ENCODE measurements around the gene TM9SF1. TPM values are rescaled to one million over a fixed set of nuclear protein-coding genes. Genes with fewer than 3 reads are reported as not detected.

Gene TM9SF1
- total and polyA plus RNA-seq, 2 of the 13 experiments (the other 11 are each of a cell fraction or from before 2014, with no cell fraction given): 83.2 to 110 TPM

GRCh38 chr14:24232121-24232644 lies 36.9 kb upstream of the TM9SF1 start, which contains the start of gene NEDD8 (continued):
- TF ChIP-seq, protein P1, sequence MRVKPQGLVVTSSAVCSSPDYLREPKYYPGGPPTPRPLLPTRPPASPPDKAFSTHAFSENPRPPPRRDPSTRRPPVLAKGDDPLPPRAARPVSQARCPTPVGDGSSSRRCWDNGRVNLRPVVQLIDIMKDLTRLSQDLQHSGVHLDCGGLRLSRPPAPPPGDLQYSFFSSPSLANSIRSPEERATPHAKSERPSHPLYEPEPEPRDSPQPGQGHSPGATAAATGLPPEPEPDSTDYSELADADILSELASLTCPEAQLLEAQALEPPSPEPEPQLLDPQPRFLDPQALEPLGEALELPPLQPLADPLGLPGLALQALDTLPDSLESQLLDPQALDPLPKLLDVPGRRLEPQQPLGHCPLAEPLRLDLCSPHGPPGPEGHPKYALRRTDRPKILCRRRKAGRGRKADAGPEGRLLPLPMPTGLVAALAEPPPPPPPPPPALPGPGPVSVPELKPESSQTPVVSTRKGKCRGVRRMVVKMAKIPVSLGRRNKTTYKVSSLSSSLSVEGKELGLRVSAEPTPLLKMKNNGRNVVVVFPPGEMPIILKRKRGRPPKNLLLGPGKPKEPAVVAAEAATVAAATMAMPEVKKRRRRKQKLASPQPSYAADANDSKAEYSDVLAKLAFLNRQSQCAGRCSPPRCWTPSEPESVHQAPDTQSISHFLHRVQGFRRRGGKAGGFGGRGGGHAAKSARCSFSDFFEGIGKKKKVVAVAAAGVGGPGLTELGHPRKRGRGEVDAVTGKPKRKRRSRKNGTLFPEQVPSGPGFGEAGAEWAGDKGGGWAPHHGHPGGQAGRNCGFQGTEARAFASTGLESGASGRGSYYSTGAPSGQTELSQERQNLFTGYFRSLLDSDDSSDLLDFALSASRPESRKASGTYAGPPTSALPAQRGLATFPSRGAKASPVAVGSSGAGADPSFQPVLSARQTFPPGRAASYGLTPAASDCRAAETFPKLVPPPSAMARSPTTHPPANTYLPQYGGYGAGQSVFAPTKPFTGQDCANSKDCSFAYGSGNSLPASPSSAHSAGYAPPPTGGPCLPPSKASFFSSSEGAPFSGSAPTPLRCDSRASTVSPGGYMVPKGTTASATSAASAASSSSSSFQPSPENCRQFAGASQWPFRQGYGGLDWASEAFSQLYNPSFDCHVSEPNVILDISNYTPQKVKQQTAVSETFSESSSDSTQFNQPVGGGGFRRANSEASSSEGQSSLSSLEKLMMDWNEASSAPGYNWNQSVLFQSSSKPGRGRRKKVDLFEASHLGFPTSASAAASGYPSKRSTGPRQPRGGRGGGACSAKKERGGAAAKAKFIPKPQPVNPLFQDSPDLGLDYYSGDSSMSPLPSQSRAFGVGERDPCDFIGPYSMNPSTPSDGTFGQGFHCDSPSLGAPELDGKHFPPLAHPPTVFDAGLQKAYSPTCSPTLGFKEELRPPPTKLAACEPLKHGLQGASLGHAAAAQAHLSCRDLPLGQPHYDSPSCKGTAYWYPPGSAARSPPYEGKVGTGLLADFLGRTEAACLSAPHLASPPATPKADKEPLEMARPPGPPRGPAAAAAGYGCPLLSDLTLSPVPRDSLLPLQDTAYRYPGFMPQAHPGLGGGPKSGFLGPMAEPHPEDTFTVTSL (CRISPR knock-in tag; IDR thresholded peaks at IDR 0.05; ENCODE audit: borderline replicate concordance): no peak; the same call in none of the 2 replicates
- TF ChIP-seq ZNF792 (CRISPR knock-in tag; IDR thresholded peaks at IDR 0.05) (peak; percentile 73), HOXA7 (CRISPR knock-in tag; IDR thresholded peaks at IDR 0.05) (no peak), STAG1 (CRISPR knock-in tag; IDR thresholded peaks at IDR 0.05) (no peak), ZZZ3 (CRISPR knock-in tag; IDR thresholded peaks at IDR 0.05; ENCODE audit: borderline replicate concordance) (no peak; the same call in 1 of the 2 replicates), ZBTB44 (CRISPR knock-in tag; IDR thresholded peaks at IDR 0.05) (no peak), ZMAT3 (CRISPR knock-in tag; conservative IDR thresholded peaks at IDR 0.05) (no peak), SPEN (CRISPR knock-in tag; IDR thresholded peaks at IDR 0.05; ENCODE audit: low read depth) (peak; percentile 29), SNAI1 (CRISPR knock-in tag; IDR thresholded peaks at IDR 0.05; ENCODE audit: borderline replicate concordance) (peak; percentile 99), PHF5A (CRISPR knock-in tag; IDR thresholded peaks at IDR 0.05; ENCODE audit: low read depth, unreplicated experiment) (no peak), MLX (CRISPR knock-in tag; IDR thresholded peaks at IDR 0.05) (no peak), ZNF296 (CRISPR knock-in tag; conservative IDR thresholded peaks at IDR 0.05) (no peak; the same call in none of the 2 replicates), SALL1 (CRISPR knock-in tag; IDR thresholded peaks at IDR 0.05) (peak; percentile 66), TFAP4 (IDR thresholded peaks at IDR 0.05; ENCODE audit: borderline replicate concordance, low read depth) (no peak), ATF3 (CRISPR knock-in tag; IDR thresholded peaks at IDR 0.05) (0 out of 2 replicates have a peak, but pooled peaks have one; percentile 1), ZNF232 (CRISPR knock-in tag; IDR thresholded peaks at IDR 0.05; ENCODE audit: borderline replicate concordance) (peak; percentile 76; the same call in 1 of the 2 replicates)
- TF ChIP-seq, protein P2, sequence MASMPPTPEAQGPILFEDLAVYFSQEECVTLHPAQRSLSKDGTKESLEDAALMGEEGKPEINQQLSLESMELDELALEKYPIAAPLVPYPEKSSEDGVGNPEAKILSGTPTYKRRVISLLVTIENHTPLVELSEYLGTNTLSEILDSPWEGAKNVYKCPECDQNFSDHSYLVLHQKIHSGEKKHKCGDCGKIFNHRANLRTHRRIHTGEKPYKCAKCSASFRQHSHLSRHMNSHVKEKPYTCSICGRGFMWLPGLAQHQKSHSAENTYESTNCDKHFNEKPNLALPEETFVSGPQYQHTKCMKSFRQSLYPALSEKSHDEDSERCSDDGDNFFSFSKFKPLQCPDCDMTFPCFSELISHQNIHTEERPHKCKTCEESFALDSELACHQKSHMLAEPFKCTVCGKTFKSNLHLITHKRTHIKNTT (CRISPR knock-in tag; IDR thresholded peaks at IDR 0.05): peak; percentile 96
- TF ChIP-seq, protein P3, sequence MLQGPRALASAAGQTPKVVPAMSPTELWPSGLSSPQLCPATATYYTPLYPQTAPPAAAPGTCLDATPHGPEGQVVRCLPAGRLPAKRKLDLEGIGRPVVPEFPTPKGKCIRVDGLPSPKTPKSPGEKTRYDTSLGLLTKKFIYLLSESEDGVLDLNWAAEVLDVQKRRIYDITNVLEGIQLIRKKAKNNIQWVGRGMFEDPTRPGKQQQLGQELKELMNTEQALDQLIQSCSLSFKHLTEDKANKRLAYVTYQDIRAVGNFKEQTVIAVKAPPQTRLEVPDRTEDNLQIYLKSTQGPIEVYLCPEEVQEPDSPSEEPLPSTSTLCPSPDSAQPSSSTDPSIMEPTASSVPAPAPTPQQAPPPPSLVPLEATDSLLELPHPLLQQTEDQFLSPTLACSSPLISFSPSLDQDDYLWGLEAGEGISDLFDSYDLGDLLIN (CRISPR knock-in tag; IDR thresholded peaks at IDR 0.05; ENCODE audit: borderline replicate concordance): no peak
